B cell (primary cell): Measurements from ENCODE around the gene TAPBP. TPM values are rescaled to one million over a fixed set of nuclear protein-coding genes. Genes with fewer than 3 reads are reported as not detected.
A peak's percentile ranks its signal among the peaks of the same experiment; 100 is the strongest.

ENCODE experiments used
- ATAC-seq: fragments of 200-7000 bp; cut with Tn5 transposase; one replicate; pipeline ENCODE4 v1.10.0; 2021; ENCODE audit warnings: low read depth, mild to moderate bottlenecking, moderate number of reproducible peaks, moderate library complexity
- CTCF ChIA-PET: fragments of 350-600 bp; sonication (Branson Sonifier 250); formaldehyde crosslinking; loops from one replicate; lab custom pipeline; 2021; ENCODE audit warnings: antibody characterized with exemption, inconsistent platforms; lab: Charles Lee
- POLR2A ChIA-PET: fragments of 350-600 bp; sonication (Branson Sonifier 250); formaldehyde crosslinking; loops from one replicate; lab custom pipeline; 2021; ENCODE audit warnings: antibody characterized with exemption; lab: Charles Lee
- DNase-seq: peaks from one replicate; pipeline ENCODE4 v3.0.0; 2013
- H2AFZ ChIP-seq: 2 replicates; pipeline ENCODE4 v1.6.1; 2012; ENCODE audit warnings: mild to moderate bottlenecking, low read depth, low read length; ENCODE audit not compliant: insufficient read depth, poor library complexity, severe bottlenecking
- H3K27ac ChIP-seq, 2 donors: 1 replicate in 1 of 2; 2 replicates in 1 of 2; pipeline ENCODE4 v1.5.1; 2012 to 2013; ENCODE audit warnings: low read length in 2 of 2, mild to moderate bottlenecking in 2 of 2, moderate library complexity in 1 of 2
- H3K27me3 ChIP-seq, 4 experiments: fragments of 200-600 bp in 1 of 4; sonication (generic) in 1 of 4; replicated peaks in 1 of 4; 1 replicate in 2 of 4; 2 replicates in 2 of 4; pipeline versions ENCODE4 v1.6.1 to v1.7.0; 2013 to 2016; ENCODE audit warnings: low read length in 3 of 4, mild to moderate bottlenecking in 2 of 4, mixed read lengths in 1 of 4, moderate library complexity in 1 of 4; ENCODE audit not compliant: insufficient read depth in 4 of 4, control insufficient read depth in 3 of 4; ENCODE audit errors: control extremely low read depth in 1 of 4
- H3K36me3 ChIP-seq, 2 experiments: replicated peaks in 1 of 2; 1 replicate in 1 of 2; 2 replicates in 1 of 2; pipeline versions ENCODE4 v1.6.1 to v1.7.1; 2013; ENCODE audit warnings: low read length in 1 of 2; ENCODE audit not compliant: insufficient read depth in 2 of 2, control insufficient read depth in 1 of 2; ENCODE audit errors: control extremely low read depth in 1 of 2, extremely low read depth in 1 of 2
- H3K4me1 ChIP-seq, 2 donors: fragments of 200-600 bp in 1 of 2; sonication (generic) in 1 of 2; 1 replicate in 1 of 2; 2 replicates in 1 of 2; pipeline versions ENCODE4 v1.5.1 to v1.6.1; 2013 to 2017; ENCODE audit warnings: low read length in 2 of 2; ENCODE audit not compliant: control insufficient read depth in 2 of 2, insufficient read depth in 2 of 2
- H3K4me2 ChIP-seq: replicated peaks from 2 replicates; pipeline ENCODE3; 2012; ENCODE audit warnings: mild to moderate bottlenecking, low read depth, low read length; ENCODE audit not compliant: poor library complexity, severe bottlenecking
- H3K4me3 ChIP-seq, 5 experiments: fragments of 200-600 bp in 1 of 5; sonication (generic) in 1 of 5; 1 replicate in 3 of 5; 2 replicates in 2 of 5; pipeline versions ENCODE4 v1.5.1 to v1.7.0; 2011 to 2016; ENCODE audit warnings: low read length in 4 of 5, mild to moderate bottlenecking in 4 of 5, low read depth in 2 of 5, control low read depth in 1 of 5, moderate library complexity in 1 of 5; ENCODE audit not compliant: insufficient read depth in 1 of 5; ENCODE audit errors: control extremely low read depth in 1 of 5, extremely low read depth in 1 of 5
- H3K79me2 ChIP-seq: fragments of 200-600 bp; sonication (generic); one replicate; pipeline ENCODE4 v1.6.0; 2016; ENCODE audit warnings: low read length; ENCODE audit not compliant: control insufficient read depth, insufficient read depth
- H3K9ac ChIP-seq: fragments of 200-600 bp; sonication (generic); 2 replicates; pipeline ENCODE4 v1.6.1; 2017; ENCODE audit warnings: mild to moderate bottlenecking, low read length, moderate library complexity
- H3K9me3 ChIP-seq, 3 donors: one replicate each; pipeline versions ENCODE4 v1.6.1 to v1.7.1; 2013; ENCODE audit warnings: low read length in 2 of 3; ENCODE audit not compliant: control insufficient read depth in 2 of 3, insufficient read depth in 1 of 3; ENCODE audit errors: control extremely low read depth in 1 of 3
- H4K20me1 ChIP-seq: 2 replicates; pipeline ENCODE4 v1.6.0; 2012; ENCODE audit warnings: mild to moderate bottlenecking, low read length; ENCODE audit not compliant: insufficient read depth, control insufficient read depth, poor library complexity, severe bottlenecking
- H3K27ac Mint-ChIP-seq: one replicate; pipeline ENCODE4 v1.8.0; 2021; ENCODE audit warnings: mixed read lengths
- H3K27me3 Mint-ChIP-seq: one replicate; pipeline ENCODE4 v1.8.0; 2021; ENCODE audit warnings: mixed read lengths
- H3K4me1 Mint-ChIP-seq: one replicate; pipeline ENCODE4 v1.8.0; 2021; ENCODE audit warnings: mixed read lengths
- H3K4me3 Mint-ChIP-seq: one replicate; pipeline ENCODE4 v1.8.0; 2021; ENCODE audit warnings: mixed read lengths
- H3K9me3 Mint-ChIP-seq: one replicate; pipeline ENCODE4 v1.8.0; 2022; ENCODE audit warnings: mixed read lengths; ENCODE audit not compliant: insufficient read depth
- CTCF ChIP-seq: fragments of 200-600 bp; IDR thresholded peaks from one replicate; pipeline ENCODE4 v1.8.0; 2022; ENCODE audit warnings: antibody characterized with exemption, mild to moderate bottlenecking
- EZH2 ChIP-seq: IDR thresholded peaks from 2 replicates; pipeline ENCODE4 v1.6.1; 2012; ENCODE audit warnings: borderline replicate concordance, low read depth, mild to moderate bottlenecking, moderate library complexity, low read length; ENCODE audit not compliant: insufficient read depth, poor library complexity, severe bottlenecking
- WGBS: methylation state at CpG from one replicate; pipeline ENCODE4 v1.1.5; 2013; ENCODE audit warnings: missing lambda C conversion rate; ENCODE audit not compliant: insufficient coverage; 5-methylcytosine and 5-hydroxymethylcytosine counted together
- intact Hi-C: fragments of 100-400 bp; cut with micrococcal nuclease; formaldehyde crosslinking; loops from one replicate; pipeline ENCODE4 v1.10.0; 2022
- polyA plus RNA-seq: library from polyadenylated mRNA; depleted of rRNA; stranded (reverse); fragments of >200 nt; gene quantifications from 2 replicates; pipeline ENCODE4 v1.2.3, GENCODE V29; 2012
- total RNA-seq, 2 donors: library from RNA; stranded (reverse); fragments of 120-200 nt in 1 of 2; gene quantifications; 1 replicate in 1 of 2; 2 replicates in 1 of 2; pipeline versions ENCODE4 v1.2.3 to v1.2.4, GENCODE V29; 2013 to 2022

TAPBP gene
- total and polyA plus RNA-seq, 2 donors (not counting 1 experiment from before 2014, with no cell fraction given), result 302 to 310 TPM

- 100% methylated on average over 1 of the region's 6 CpGs for WGBS
Observed at GRCh38 chr6:33280539-33280938, 33.3 kb downstream of the TAPBP start.

More at GRCh38 chr6:33280539-33280938, 33.3 kb downstream of the TAPBP start:
- Mint-ChIP-seq H3K27ac (peak overlapping the region; percentile 73), H3K4me1 (peaks cover 40% of the 10 kb centered on the region), H3K4me3 (no peak overlapping the region), H3K27me3 (no peaks in the 10 kb centered on the region), H3K9me3 (no peaks in the 10 kb centered on the region)
- Histone ChIP-seq H4K20me1 (peaks cover 41% of the 10 kb centered on the region), H3K9ac (no peak overlapping the region), H3K27ac (no peak overlapping the region), H3K4me2 (no peak overlapping the region), H3K79me2 (peaks cover 14% of the 10 kb centered on the region), H3K36me3 (peaks cover 0 to 53% of the 10 kb centered on the region in 2 experiments), H2AFZ (no peak overlapping the region), H3K4me3 (no peak overlapping the region), H3K4me1 (peaks cover 23 to 34% of the 10 kb centered on the region in 2 donors), H3K9me3 (no peaks in the 10 kb centered on the region), H3K27me3 (no peaks in the 10 kb centered on the region)
- ATAC-seq, result no peak
- intact Hi-C loops, result no loop called here
- CTCF ChIA-PET, result interaction anchor here (0.7 to 0.8 kb wide), 2 partner anchors 9 to 64 kb away, joined by 3 read pairs; partner anchors contain the start of genes RPS18 and VPS52
- POLR2A ChIA-PET, result no interaction called here
- TF ChIP-seq CTCF (no peak), EZH2 (no peak)
- no peak for DNase-seq
